TTC549 (cell line): ENCODE results near the gene CLK2.
"Not testable (repeated sequence)": the region's sequence is repeated elsewhere in the genome, so short reads cannot be mapped to it uniquely, and the experiment has no call there.

Experiments
- FAIRE-seq: peaks from 2 replicates; lab custom pipeline; 2012; peaks lifted over from hg19 to GRCh38; lab: Jason Lieb, UNC

The CLK2 gene

DNA sequence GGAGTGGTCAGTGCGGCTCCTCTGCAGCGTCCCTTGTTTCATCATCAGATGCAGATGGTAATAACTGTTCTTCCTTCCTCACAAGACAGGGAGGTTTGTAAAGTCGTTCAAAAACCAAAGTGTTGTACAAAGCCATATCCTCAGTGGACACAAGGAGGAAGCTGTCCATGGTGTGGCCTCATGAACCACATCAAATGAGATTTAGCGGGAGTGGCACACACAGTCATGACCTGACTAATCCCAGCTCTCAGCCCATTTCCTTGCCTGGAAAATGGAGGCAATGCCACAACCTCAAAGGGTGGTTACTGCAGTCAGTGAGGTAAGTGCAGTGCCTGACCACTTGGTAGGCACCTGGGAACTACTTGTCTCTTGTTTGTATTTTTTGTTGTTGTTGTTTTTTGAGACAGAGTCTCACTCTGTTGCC, 31.5 kb downstream of the CLK2 start:
- FAIRE-seq = no peak

- FAIRE-seq = peak; percentile 69
Measured at GRCh38 chr1:155241069-155241679, 32.1 kb downstream of the CLK2 start.

DNA sequence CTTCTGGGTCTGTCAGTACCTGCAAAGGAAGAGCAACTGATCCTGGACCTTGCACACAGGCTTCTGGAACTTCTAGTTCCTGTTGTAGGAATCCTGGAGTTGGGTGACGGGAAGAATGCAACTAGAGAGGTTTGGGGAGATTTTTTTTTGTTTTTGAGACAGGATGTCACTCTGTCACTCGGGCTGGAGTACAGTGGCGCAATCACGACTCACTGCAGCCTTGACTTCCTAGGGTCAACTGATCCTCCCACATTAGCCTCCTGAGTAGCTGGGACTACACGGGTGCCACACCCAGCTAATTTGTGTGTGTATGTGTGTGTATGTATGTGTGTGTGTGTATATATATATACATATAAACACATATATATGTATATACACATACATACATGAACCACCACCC, 36.9 kb downstream of the CLK2 start:
- FAIRE-seq = no peak

DNA sequence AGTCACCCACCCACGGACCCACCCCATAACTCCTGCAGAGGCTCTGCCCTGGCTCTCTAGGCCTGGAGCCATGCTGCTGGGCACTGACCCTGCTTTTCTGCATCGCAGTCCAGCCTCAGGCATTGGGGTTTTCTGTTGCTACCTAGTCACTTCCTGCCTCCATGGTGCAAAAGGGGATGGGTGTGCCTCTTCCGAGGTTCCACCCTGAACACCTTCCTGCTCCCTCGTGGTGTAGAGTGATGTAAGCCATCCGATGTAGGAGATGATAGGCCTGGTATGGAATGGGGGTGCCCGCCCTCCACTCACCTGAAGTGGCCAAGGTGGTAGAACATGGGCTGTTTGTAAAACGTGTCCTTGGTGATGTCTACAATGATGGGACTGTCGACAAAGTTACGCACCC, 37.9 kb downstream of the CLK2 start:
- not testable (repeated sequence) for FAIRE-seq

- FAIRE-seq = not testable (repeated sequence)
Measured at GRCh38 chr1:155233502-155233901, 39.8 kb downstream of the CLK2 start.

DNA sequence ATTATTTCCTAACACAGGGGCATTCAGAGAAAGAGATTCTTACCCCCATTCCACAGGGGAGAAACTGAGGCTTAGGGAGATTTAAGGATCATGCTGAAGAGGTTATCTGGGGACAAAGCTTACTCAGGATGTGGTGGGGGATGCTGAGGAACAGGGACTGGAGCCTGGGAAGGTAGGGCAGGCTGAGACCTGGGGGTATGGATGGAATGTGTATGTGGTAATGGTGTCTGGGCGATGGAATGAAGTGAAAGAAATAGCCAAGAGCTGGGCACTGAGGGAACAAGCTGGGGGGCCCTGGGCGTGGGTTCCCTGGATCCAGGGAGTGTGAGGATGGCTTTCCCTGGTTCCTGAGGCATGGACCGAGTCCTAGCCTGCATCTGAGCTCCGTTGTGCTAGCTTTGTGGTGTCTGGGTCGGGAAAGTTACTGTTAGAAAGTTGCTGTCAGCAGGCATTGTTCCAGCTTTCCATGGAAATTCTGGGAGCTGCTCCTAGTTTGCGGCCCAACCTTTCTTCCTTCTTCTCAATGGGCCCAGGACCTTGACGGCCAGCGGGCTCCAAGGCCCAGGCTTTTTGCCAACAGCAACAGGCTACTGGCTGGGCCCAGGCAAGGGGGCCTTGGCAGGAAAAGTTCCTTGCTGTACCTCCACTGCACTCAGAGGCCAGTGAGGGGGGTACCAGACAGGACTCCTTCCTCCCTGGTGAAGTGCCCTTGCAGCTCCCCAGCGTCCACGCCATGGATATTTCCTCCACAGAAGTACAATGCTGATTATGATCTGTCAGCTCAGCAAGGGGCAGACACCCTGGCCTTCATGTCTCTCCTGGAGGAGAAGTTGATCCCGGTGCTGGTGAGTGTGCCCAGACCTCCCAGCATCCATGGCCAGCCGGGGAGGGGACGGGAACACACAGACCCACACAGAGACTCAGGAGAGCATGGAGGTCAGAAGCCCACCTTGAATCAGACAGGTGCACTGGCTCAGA, 41.0 kb downstream of the CLK2 start:
- not testable (repeated sequence) for FAIRE-seq

DNA sequence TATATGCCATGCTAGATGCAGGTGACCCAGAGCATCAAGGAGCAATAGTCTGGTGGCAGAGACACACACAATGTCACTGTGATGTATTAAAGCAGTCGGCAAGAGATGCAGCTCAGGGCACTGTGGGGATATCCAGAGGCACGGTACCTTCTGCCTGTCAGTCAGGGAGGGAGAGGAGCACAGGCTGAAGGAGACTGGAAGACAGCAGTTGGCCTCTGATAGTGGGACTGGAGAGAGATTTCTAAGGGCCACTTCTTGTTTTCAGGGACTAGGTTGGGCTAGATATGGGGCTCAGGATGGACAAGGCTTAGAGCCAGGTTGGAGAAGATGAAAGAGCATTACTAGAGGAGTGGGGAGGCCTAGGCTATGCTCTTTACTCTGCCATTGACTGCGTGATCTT, 42.0 kb downstream of the CLK2 start:
- not testable (repeated sequence) for FAIRE-seq

DNA sequence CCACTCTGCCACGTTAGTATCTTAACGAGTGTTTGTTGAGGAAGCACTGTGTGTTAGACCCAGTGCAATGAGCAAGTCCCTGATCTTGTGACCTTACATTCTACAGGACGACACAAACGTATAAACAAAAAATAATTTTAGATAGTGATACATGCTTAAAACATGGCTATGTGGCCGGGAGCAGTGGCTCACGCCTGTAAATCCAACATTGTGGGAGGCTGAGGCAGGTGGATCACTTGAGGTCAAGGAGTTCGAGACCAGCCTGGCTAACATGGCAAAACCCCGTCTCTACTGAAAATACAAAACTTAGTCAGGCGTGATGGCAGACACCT, 45.2 kb downstream of the CLK2 start:
- no peak for FAIRE-seq

DNA sequence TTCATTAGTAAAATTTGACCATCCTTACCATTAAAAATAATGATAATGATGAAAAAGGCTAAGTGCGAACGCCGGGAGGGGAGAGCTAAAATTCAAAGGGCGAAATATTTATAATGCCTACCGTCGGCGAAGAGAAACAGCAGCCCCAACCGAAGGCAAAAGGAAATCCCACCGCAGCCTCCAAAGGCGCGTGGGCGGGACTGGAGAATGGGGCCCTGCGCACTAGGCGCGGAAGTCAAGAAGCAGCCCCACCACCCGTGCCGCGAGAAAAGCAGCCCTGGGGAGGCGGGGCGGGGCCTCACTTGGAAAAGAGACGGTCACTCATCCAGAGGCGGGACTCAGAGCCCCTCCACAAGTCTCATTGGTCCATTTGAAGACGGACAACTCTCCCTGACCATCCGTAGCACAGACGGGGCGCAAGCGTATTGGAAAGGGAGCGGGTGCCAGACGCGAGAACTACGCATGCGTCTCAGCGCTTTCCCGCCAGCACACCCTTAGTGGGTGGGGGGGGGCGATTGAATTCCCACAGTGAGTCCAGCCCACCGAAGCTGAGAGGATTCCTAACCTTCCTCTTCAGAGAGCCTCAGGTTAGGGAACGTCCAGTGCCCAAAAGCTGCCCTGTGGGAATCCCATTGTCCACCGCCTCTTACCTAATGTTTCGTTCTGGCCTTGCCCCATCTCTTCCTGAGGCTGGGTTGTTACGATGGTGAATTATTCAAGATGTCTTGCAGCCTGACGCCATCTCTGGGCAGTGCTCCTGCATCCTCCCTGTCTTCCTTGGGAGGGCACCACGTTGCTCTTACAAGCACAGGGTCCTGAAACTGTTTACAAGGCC, 45.8 kb downstream of the CLK2 start:
- FAIRE-seq = peak; percentile 97

- FAIRE-seq = no peak
Measured at GRCh38 chr1:155226910-155227260, 46.4 kb downstream of the CLK2 start.

- no peak for FAIRE-seq
Measured at GRCh38 chr1:155226188-155226909, 47.0 kb downstream of the CLK2 start.

DNA sequence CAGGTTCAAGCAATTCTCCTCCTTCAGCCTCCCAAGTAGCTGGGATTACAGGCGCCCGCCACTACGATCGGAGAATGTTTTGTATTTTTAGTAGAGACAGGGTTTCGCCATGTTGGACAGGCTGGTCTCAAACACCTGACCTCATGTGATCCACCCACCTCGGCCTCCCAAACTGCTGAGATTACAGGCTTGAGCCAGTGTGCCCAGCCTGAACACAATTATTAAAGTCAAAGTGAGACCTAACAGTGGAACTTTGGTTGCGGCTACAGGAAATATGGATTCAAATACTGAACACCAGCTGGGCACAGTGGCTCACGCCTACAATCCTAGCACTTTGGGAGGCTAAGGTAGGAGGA, 47.9 kb downstream of the CLK2 start:
- FAIRE-seq = not testable (repeated sequence)

DNA sequence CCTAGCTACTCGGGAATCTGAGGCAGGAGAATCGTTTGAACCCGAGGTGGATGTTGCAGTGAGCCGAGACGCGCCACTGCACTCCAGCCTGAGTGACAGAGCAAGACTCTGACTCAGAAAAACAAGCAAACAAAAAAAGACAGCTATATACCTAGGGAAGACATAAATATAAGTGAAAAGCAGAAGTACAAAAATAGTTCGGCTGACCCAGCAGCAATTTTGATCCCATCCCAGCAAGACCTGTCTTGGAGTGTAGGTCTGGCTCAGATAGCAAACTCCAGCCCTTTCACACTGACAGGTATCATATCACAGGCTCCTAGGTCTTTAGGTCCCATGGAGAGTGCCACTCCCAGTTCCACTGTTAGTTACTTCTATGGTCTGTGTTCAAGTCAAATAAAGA, 50.3 kb downstream of the CLK2 start:
- no peak for FAIRE-seq

DNA sequence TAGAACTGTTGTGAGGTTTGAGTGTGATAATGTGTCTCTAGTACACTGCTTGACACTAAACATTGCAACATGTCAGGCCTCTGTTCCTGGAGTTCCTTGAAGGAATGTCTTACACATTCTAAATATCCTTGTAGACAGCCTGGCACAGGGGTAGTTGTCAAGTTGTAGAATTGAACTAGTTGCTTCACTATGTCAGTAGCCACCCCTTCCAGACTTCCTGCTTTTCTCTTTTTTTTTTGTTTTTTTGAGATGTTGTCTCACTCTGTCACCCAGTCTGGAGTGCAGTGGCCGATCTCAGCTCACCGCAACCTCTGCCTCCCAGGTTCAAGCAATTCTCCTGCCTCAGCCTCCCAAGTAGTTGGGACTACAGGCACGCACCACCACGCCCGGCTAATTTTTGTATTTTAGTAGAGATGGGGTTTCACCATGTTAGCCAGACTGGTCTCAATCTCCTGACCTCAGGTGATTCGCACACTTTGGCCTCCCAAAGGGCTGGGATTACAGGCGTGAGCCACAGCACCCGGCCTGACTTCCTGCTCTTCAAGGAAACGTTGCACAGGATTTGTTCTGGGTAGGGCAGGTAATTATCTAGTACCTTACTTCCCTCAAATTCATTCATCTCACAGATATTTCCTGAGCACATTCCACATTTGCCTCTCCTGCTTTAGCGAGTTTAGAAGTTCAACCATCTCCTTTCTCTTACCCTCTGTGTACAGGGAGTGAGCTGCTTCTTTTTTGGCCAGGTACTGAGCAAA, 52.9 kb downstream of the CLK2 start:
- FAIRE-seq = not testable (repeated sequence)

DNA sequence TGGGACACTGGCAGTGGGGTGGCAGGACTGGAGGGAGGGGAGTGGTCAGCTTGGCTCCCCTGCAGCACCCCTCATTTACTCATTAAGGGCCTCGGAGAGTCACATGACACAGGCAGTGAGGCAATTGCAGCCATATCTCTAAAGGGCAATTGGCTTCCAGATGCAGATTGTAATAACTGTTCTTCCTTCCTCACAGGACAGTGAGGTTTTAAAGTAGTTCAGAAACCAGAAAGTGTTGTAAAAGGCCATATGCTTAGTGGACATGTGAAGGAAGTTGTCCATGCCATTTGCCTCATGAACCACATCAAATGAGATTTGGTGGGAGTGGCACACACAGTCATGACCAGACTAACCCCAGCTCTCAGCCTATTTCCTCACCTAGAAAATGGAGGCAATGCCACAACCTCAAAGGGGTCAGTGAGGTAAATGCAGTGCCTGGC, 53.7 kb downstream of the CLK2 start:
- FAIRE-seq = no peak

GRCh38 chr1:155218854-155219591, 54.3 kb downstream of the CLK2 start:
- FAIRE-seq = peak; percentile 86

DNA sequence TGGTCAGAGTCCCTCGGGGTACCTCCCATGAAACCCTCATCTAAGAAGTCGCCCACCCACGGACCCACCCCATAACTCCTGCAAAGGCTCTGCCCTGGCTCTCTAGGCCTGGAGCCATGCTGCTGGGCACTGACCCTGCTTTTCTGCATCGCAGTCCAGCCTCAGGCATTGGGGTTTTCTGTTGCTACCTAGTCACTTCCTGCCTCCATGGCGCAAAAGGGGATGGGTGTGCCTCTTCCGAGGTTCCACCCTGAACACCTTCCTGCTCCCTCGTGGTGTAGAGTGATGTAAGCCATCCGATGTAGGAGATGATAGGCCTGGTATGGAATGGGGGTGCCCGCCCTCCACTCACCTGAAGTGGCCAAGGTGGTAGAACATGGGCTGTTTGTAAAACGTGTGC, 58.6 kb downstream of the CLK2 start:
- FAIRE-seq = not testable (repeated sequence)
